ENCODE measurements around the gene PTPN6. TPM values are rescaled to one million over a fixed set of nuclear protein-coding genes. Genes with fewer than 3 reads are reported as not detected.
A peak's percentile ranks its signal among the peaks of the same experiment; 100 is the strongest.

Gene PTPN6
- polyA plus RNA-seq, 3 donors: 449 to 764 (median 562) TPM

DNA sequence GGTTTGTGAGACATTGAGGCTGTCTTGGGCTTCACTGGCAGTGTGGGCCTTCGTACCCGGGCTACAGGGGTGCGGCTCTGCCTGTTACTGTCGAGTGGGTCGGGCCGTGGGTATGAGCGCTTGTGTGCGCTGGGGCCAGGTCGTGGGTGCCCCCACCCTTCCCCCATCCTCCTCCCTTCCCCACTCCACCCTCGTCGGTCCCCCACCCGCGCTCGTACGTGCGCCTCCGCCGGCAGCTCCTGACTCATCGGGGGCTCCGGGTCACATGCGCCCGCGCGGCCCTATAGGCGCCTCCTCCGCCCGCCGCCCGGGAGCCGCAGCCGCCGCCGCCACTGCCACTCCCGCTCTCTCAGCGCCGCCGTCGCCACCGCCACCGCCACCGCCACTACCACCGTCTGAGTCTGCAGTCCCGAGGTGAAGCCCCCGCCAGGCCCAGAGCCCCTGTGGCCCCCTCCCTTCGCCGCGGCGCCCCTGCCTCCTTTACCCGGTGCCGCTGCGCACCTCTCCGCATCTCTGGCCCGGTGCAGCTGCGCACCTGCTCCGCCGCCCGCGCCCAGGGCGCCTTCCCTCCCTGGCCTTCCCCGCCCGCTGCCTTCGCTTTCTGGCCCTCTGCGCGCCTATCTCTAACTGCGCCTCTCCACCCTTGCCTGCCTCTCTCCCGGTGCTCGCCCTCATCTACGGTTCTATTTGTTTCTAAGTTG, 36.8 kb upstream of the PTPN6 start, which contains the start of gene ENO2:
TSS of gene ENO2 (plus strand) at position 335 of the 701 bp plus-strand sequence. CDS start 1,253 bp downstream, outside the sequence.
- Mint-ChIP-seq H3K36me3 (peaks cover 0 to 13% of the 10 kb centered on the region in 2 donors), H3K27ac (peak within 1 kb of the TSS in 3 of 7 donors; percentile 15 to 71 (median 63)), H3K4me3 (peak within 1 kb of the TSS; percentile 77 to 95), H3K9me3 (peaks cover 0 to 9% (median 5%) of the 10 kb centered on the region in 7 donors), H3K4me1 (peaks cover 18% of the 10 kb centered on the region), H3K27me3 (ENCODE audit: low read depth in 3 of 3) (peaks cover 56 to 72% (median 59%) of the 10 kb centered on the region in 3 donors)
- peaks cover 13 to 19% of the 10 kb centered on the region in 2 donors for H3K4me1 ChIP-seq (ENCODE audit: control insufficient read depth in 1 of 2, insufficient read depth in 2 of 2, low read length in 2 of 2)
- peaks cover 23 to 58% of the 10 kb centered on the region in 2 donors for H3K27me3 ChIP-seq (ENCODE audit: control insufficient read depth in 2 of 2, insufficient read depth in 2 of 2, low read length in 2 of 2)
- WGBS (ENCODE audit: insufficient coverage): under 1% methylated on average over 64 of the region's 68 CpGs
- peak; percentile 40 to 68 (median 52) for DNase-seq
- H3K27ac ChIP-seq (ENCODE audit: low read depth in 1 of 2, low read length in 2 of 2): no peak within 1 kb of the TSS
- no peaks in the 10 kb centered on the region for H3K79me2 ChIP-seq (ENCODE audit: insufficient read depth, low read length)
- H3K9me3 ChIP-seq (replicated peaks in 1 of 2; ENCODE audit: control insufficient read depth in 1 of 2, insufficient read depth in 1 of 2, low read length in 2 of 2): peaks cover 0 to 10% of the 10 kb centered on the region in 2 donors
- peak within 1 kb of the TSS; percentile 85 for H3K4me2 ChIP-seq (replicated peaks; ENCODE audit: extremely low read depth, low read length, poor library complexity, severe bottlenecking)
- intact Hi-C loops (cut with micrococcal nuclease): no loop called here
- peak within 1 kb of the TSS; percentile 3 to 73 (median 20) for H3K4me3 ChIP-seq (replicated peaks in 1 of 3; ENCODE audit: low read depth in 2 of 3, low read length in 3 of 3)
- H3K9ac ChIP-seq (ENCODE audit: insufficient read depth, low read length, poor library complexity, severe bottlenecking): peak within 1 kb of the TSS; percentile 27
- H3K36me3 ChIP-seq (replicated peaks in 1 of 2; ENCODE audit: control insufficient read depth in 1 of 2, insufficient read depth in 2 of 2, low read length in 2 of 2): no peaks in the 10 kb centered on the region
- peak within 1 kb of the TSS; percentile 73 for H2AFZ ChIP-seq (ENCODE audit: insufficient read depth, low read depth, low read length, poor library complexity, severe bottlenecking)
- no peaks in the 10 kb centered on the region for H4K20me1 ChIP-seq (ENCODE audit: insufficient read depth, low read length)
- TF ChIP-seq, protein P1, sequence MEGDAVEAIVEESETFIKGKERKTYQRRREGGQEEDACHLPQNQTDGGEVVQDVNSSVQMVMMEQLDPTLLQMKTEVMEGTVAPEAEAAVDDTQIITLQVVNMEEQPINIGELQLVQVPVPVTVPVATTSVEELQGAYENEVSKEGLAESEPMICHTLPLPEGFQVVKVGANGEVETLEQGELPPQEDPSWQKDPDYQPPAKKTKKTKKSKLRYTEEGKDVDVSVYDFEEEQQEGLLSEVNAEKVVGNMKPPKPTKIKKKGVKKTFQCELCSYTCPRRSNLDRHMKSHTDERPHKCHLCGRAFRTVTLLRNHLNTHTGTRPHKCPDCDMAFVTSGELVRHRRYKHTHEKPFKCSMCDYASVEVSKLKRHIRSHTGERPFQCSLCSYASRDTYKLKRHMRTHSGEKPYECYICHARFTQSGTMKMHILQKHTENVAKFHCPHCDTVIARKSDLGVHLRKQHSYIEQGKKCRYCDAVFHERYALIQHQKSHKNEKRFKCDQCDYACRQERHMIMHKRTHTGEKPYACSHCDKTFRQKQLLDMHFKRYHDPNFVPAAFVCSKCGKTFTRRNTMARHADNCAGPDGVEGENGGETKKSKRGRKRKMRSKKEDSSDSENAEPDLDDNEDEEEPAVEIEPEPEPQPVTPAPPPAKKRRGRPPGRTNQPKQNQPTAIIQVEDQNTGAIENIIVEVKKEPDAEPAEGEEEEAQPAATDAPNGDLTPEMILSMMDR (IDR thresholded peaks at IDR 0.05): no peak

DNA sequence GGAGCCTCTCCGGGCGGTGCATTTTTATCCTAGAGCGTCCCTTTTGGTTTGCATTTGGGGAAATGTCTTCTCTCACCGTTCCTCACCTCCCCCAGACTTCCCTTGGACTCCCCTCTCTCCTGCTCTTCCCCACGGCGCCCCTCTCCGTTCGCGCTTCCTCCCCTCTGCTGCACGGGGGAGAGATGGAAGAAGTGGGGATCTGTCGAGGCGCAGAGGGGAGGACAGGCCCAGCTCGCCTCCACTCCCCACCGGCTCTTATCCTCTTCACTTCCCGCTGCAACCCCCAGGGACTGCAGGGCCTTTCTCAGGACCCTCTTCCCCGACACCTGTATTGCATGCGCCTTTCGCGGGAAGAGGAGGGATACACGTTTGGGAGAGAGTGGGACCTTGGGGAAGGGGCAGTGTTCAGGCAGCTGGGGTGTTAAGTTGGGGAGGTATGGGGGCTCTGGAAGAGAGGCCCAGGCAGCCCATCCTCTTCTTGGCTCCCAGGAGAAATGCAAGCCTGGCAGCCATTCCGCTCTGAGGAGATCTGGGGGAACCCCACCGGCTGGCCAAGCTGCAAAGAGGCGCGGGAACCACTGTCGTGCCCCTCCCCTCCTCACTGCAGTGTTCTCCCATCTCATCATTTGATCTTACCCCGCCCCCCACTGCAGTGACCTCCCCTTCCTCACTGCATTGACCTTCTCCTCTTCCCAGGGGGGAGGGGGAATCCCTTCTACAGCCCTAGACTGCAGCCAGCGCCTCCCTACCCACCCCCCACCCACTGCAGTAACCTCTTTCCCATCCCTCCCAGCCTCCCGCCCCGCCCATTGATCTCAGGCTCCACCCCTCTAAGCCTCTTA, 36.0 kb upstream of the PTPN6 start:
- Histone ChIP-seq H3K9ac (ENCODE audit: insufficient read depth, low read length, poor library complexity, severe bottlenecking) (peak overlapping the region; percentile 2), H3K27me3 (ENCODE audit: control insufficient read depth in 2 of 2, insufficient read depth in 2 of 2, low read length in 2 of 2) (peaks cover 23 to 61% of the 10 kb centered on the region in 2 donors), H3K4me1 (ENCODE audit: control insufficient read depth in 1 of 2, insufficient read depth in 2 of 2, low read length in 2 of 2) (peaks cover 13 to 19% of the 10 kb centered on the region in 2 donors), H2AFZ (ENCODE audit: insufficient read depth, low read depth, low read length, poor library complexity, severe bottlenecking) (peak overlapping the region; percentile 73), H3K9me3 (replicated peaks in 1 of 2; ENCODE audit: control insufficient read depth in 1 of 2, insufficient read depth in 1 of 2, low read length in 2 of 2) (peaks cover 0 to 10% of the 10 kb centered on the region in 2 donors), H4K20me1 (ENCODE audit: insufficient read depth, low read length) (no peaks in the 10 kb centered on the region), H3K4me3 (replicated peaks in 1 of 3; ENCODE audit: low read depth in 2 of 3, low read length in 3 of 3) (peak overlapping the region in 1 of 3 experiments; percentile 73), H3K36me3 (replicated peaks in 1 of 2; ENCODE audit: control insufficient read depth in 1 of 2, insufficient read depth in 2 of 2, low read length in 2 of 2) (no peaks in the 10 kb centered on the region), H3K4me2 (replicated peaks; ENCODE audit: extremely low read depth, low read length, poor library complexity, severe bottlenecking) (peak overlapping the region; percentile 85), H3K79me2 (ENCODE audit: insufficient read depth, low read length) (no peaks in the 10 kb centered on the region), H3K27ac (ENCODE audit: low read depth in 1 of 2, low read length in 2 of 2) (no peak overlapping the region)
- DNase-seq: no peak
- TF ChIP-seq, protein P1 (IDR thresholded peaks at IDR 0.05): no peak
- 50% methylated on average over 5 of the region's 29 CpGs for WGBS (ENCODE audit: insufficient coverage)
- Mint-ChIP-seq H3K27ac (peak overlapping the region in 3 of 7 donors; percentile 15 to 71 (median 63)), H3K27me3 (ENCODE audit: low read depth in 3 of 3) (peaks cover 62 to 71% (median 65%) of the 10 kb centered on the region in 3 donors), H3K4me3 (peak overlapping the region; percentile 77 to 95), H3K9me3 (peaks cover 0 to 9% (median 5%) of the 10 kb centered on the region in 7 donors), H3K4me1 (peaks cover 19% of the 10 kb centered on the region), H3K36me3 (peaks cover 0 to 13% of the 10 kb centered on the region in 2 donors)
- intact Hi-C loops (cut with micrococcal nuclease): no loop called here

Data from CD14-positive monocyte (primary cell).